GM23338 (cell line): ENCODE data around the gene MIX23. TPM values are rescaled to one million over a fixed set of nuclear protein-coding genes. Genes with fewer than 3 reads are reported as not detected.

Source experiments
- ATAC-seq: fragments of 200-7000 bp; cut with Tn5 transposase; 3 replicates; pipeline ENCODE4 v1.9.1; 2020
- DNase-seq: peaks from one replicate; pipeline ENCODE4 v3.0.0-alpha.2; 2015; ENCODE audit warnings: low spot score
- H2AFZ ChIP-seq: fragments of 200-600 bp; sonication (generic); 2 replicates; pipeline ENCODE4 v1.8.0; 2016; ENCODE audit warnings: antibody characterized with exemption, mild to moderate bottlenecking, moderate library complexity
- H3F3A ChIP-seq: fragments of 200-600 bp; sonication (generic); replicated peaks from 2 replicates; pipeline ENCODE4 v1.8.0; 2017; ENCODE audit warnings: antibody characterized with exemption, mixed run types, low read depth
- H3K27ac ChIP-seq: fragments of 200-600 bp; sonication (generic); 2 replicates; pipeline ENCODE4 v1.6.1; 2016; ENCODE audit warnings: low read depth
- H3K27me3 ChIP-seq: fragments of 200-600 bp; sonication (generic); 2 replicates; pipeline ENCODE4 v1.8.0; 2016; ENCODE audit warnings: mild to moderate bottlenecking, mixed run types, moderate library complexity; ENCODE audit not compliant: insufficient read depth
- H3K36me3 ChIP-seq: fragments of 200-600 bp; sonication (generic); 2 replicates; pipeline ENCODE4 v1.8.0; 2016; ENCODE audit warnings: mild to moderate bottlenecking; ENCODE audit not compliant: insufficient read depth
- H3K4me1 ChIP-seq: fragments of 200-600 bp; sonication (generic); 2 replicates; pipeline ENCODE4 v1.8.0; 2016; ENCODE audit warnings: mild to moderate bottlenecking, moderate library complexity; ENCODE audit not compliant: insufficient read depth
- H3K4me2 ChIP-seq: fragments of 200-600 bp; sonication (generic); 2 replicates; pipeline ENCODE4 v1.7.1; 2017; ENCODE audit warnings: mixed run types
- H3K4me3 ChIP-seq: fragments of 200-600 bp; sonication (generic); 2 replicates; pipeline ENCODE4 v1.6.1; 2016; ENCODE audit warnings: mixed run types
- H3K79me2 ChIP-seq: fragments of 200-600 bp; sonication (generic); replicated peaks from 2 replicates; pipeline ENCODE4 v1.8.0; 2017; ENCODE audit warnings: mild to moderate bottlenecking; ENCODE audit not compliant: insufficient read depth
- H3K9me2 ChIP-seq: fragments of 200-600 bp; sonication (generic); 2 replicates; pipeline ENCODE4 v1.8.0; 2017; ENCODE audit not compliant: insufficient read depth
- H4K20me1 ChIP-seq: fragments of 200-600 bp; sonication (generic); replicated peaks from 2 replicates; pipeline ENCODE4 v1.8.0; 2017; ENCODE audit warnings: mild to moderate bottlenecking; ENCODE audit not compliant: insufficient read depth
- H3K27ac Mint-ChIP-seq: 2 replicates; pipeline ENCODE4 v1.8.0; 2020; ENCODE audit warnings: inconsistent platforms, mild to moderate bottlenecking, moderate library complexity, mixed read lengths
- H3K27me3 Mint-ChIP-seq: 3 replicates; pipeline ENCODE4 v1.8.0; 2022; ENCODE audit warnings: low read depth, mild to moderate bottlenecking, moderate library complexity, mixed read lengths, inconsistent platforms; ENCODE audit not compliant: insufficient read depth, poor library complexity
- H3K36me3 Mint-ChIP-seq: 3 replicates; pipeline ENCODE4 v1.8.0; 2021; ENCODE audit warnings: low read depth, mild to moderate bottlenecking, inconsistent platforms, moderate library complexity, mixed read lengths
- H3K4me1 Mint-ChIP-seq: 3 replicates; pipeline ENCODE4 v1.8.0; 2020; ENCODE audit warnings: mild to moderate bottlenecking, inconsistent platforms, mixed read lengths
- H3K4me3 Mint-ChIP-seq: 3 replicates; pipeline ENCODE4 v1.8.0; 2021; ENCODE audit warnings: moderate library complexity, mild to moderate bottlenecking, inconsistent platforms, mixed read lengths
- H3K9me3 Mint-ChIP-seq: 3 replicates; pipeline ENCODE4 v1.8.0; 2020; ENCODE audit warnings: moderate library complexity, mild to moderate bottlenecking, inconsistent platforms, mixed read lengths
- CREB1 ChIP-seq: fragments of 250-450 bp; sonication (Bioruptor Pico); IDR thresholded peaks from 2 replicates; pipeline ENCODE4 v1.5.0; 2020; ENCODE audit warnings: low read depth, mild to moderate bottlenecking, moderate library complexity
- CTCF ChIP-seq, 2 experiments: fragments of 200-600 bp in 1 of 2; sonication (generic) in 1 of 2; conservative IDR thresholded peaks; 2 replicates each; pipeline versions ENCODE4 v1.5.1 to v1.6.1; 2016 to 2017; ENCODE audit warnings: antibody characterized with exemption in 2 of 2, low read depth in 2 of 2, mild to moderate bottlenecking in 2 of 2, moderate library complexity in 1 of 2
- ETS1 ChIP-seq: IDR thresholded peaks from 2 replicates; pipeline ENCODE4 v1.6.1; 2016; ENCODE audit warnings: antibody characterized with exemption
- EZH2 ChIP-seq: fragments of 200-600 bp; sonication (generic); IDR thresholded peaks from one replicate; pipeline ENCODE4 v1.8.0; 2017; ENCODE audit warnings: antibody characterized with exemption, mild to moderate bottlenecking, low read depth; ENCODE audit not compliant: unreplicated experiment
- EZH2phosphoT487 ChIP-seq: fragments of 200-600 bp; sonication (generic); IDR thresholded peaks from one replicate; pipeline ENCODE4 v1.8.1; 2018; ENCODE audit warnings: antibody characterized with exemption; ENCODE audit not compliant: unreplicated experiment
- JUNB ChIP-seq: IDR thresholded peaks from one replicate; pipeline ENCODE4 v1.6.1; 2016; ENCODE audit warnings: antibody characterized with exemption; ENCODE audit not compliant: unreplicated experiment
- NANOG ChIP-seq: IDR thresholded peaks from 2 replicates; pipeline ENCODE4 v1.6.1; 2016; ENCODE audit warnings: antibody characterized with exemption, borderline replicate concordance
- POLR2AphosphoS5 ChIP-seq: IDR thresholded peaks from 2 replicates; pipeline ENCODE4 v1.6.1; 2016; ENCODE audit warnings: antibody characterized with exemption, low read depth
- STAT1 ChIP-seq: IDR thresholded peaks from one replicate; pipeline ENCODE4 v1.6.1; 2016; ENCODE audit warnings: antibody characterized with exemption; ENCODE audit not compliant: unreplicated experiment
- ZNF114 ChIP-seq: fragments of 250-450 bp; sonication (Bioruptor Pico); IDR thresholded peaks from 2 replicates; pipeline ENCODE4 v1.5.0; 2020; ENCODE audit warnings: mild to moderate bottlenecking, moderate library complexity
- ZNF331 ChIP-seq: fragments of 250-450 bp; sonication (Bioruptor Pico); IDR thresholded peaks from 2 replicates; pipeline ENCODE4 v1.5.0; 2020; ENCODE audit warnings: low read depth, mild to moderate bottlenecking, moderate library complexity
- polyA plus RNA-seq: library from polyadenylated mRNA; unstranded; fragments of >200 nt; fragmentation: Nextera tagmentation; extraction: Ambion mirVana; gene quantifications from 2 replicates; pipeline ENCODE4 v1.2.1, GENCODE V29; 2016
- total RNA-seq: library from RNA; depleted of rRNA; stranded (reverse); fragments of >200 nt; shearing (Covaris generic); gene quantifications from 2 replicates; pipeline ENCODE4 v1.2.3, GENCODE V29; 2014
- TF ChIP-seq, protein P1 (sequence below): IDR thresholded peaks from one replicate; pipeline ENCODE4 v1.6.1; 2018; ENCODE audit warnings: antibody characterized with exemption; ENCODE audit not compliant: unreplicated experiment
- TF ChIP-seq, protein P2 (sequence below): fragments of 250-450 bp; sonication (Bioruptor Pico); IDR thresholded peaks from 2 replicates; pipeline ENCODE4 v1.5.0; 2020; ENCODE audit warnings: mild to moderate bottlenecking, moderate library complexity

MIX23 gene
- total and polyA plus RNA-seq, 2 experiments from 2014 or later = 57.7 to 146 TPM

GRCh38 chr3:122398920-122399319, 15.9 kb upstream of the MIX23 start:
- H3K4me1 Mint-ChIP-seq = peaks cover 4% of the 10 kb centered on the region
- no peaks in the 10 kb centered on the region for H3K36me3 Mint-ChIP-seq
- Histone ChIP-seq H3K4me2 (no peak overlapping the region), H2AFZ (no peak overlapping the region), H3K4me1 (peaks cover 5% of the 10 kb centered on the region; the same call in 1 of the 2 replicates), H3K9me2 (no peaks in the 10 kb centered on the region), H4K20me1 (no peaks in the 10 kb centered on the region), H3K36me3 (no peaks in the 10 kb centered on the region), H3K27me3 (no peaks in the 10 kb centered on the region), H3K4me3 (no peak overlapping the region), H3F3A (no peaks in the 10 kb centered on the region), H3K27ac (no peak overlapping the region), H3K79me2 (no peaks in the 10 kb centered on the region)
- no peaks in the 10 kb centered on the region for H3K27me3 Mint-ChIP-seq
- DNase-seq = no peak
- no peaks in the 10 kb centered on the region; the same call in 1 of the 3 replicates for H3K9me3 Mint-ChIP-seq
- H3K27ac Mint-ChIP-seq = no peak overlapping the region
- no peak overlapping the region for H3K4me3 Mint-ChIP-seq
- ATAC-seq = no peak
- TF ChIP-seq ETS1 (no peak), EZH2phosphoT487 (no peak), CREB1 (CRISPR knock-in tag) (no peak), POLR2AphosphoS5 (no peak), ZNF331 (CRISPR knock-in tag) (no peak), NANOG (no peak), EZH2 (no peak), CTCF (conservative IDR thresholded peaks at IDR 0.05; ENCODE audit: low read depth in 2 of 2) (no peak), STAT1 (no peak), ZNF114 (no peak), JUNB (no peak)
- TF ChIP-seq, protein P1, sequence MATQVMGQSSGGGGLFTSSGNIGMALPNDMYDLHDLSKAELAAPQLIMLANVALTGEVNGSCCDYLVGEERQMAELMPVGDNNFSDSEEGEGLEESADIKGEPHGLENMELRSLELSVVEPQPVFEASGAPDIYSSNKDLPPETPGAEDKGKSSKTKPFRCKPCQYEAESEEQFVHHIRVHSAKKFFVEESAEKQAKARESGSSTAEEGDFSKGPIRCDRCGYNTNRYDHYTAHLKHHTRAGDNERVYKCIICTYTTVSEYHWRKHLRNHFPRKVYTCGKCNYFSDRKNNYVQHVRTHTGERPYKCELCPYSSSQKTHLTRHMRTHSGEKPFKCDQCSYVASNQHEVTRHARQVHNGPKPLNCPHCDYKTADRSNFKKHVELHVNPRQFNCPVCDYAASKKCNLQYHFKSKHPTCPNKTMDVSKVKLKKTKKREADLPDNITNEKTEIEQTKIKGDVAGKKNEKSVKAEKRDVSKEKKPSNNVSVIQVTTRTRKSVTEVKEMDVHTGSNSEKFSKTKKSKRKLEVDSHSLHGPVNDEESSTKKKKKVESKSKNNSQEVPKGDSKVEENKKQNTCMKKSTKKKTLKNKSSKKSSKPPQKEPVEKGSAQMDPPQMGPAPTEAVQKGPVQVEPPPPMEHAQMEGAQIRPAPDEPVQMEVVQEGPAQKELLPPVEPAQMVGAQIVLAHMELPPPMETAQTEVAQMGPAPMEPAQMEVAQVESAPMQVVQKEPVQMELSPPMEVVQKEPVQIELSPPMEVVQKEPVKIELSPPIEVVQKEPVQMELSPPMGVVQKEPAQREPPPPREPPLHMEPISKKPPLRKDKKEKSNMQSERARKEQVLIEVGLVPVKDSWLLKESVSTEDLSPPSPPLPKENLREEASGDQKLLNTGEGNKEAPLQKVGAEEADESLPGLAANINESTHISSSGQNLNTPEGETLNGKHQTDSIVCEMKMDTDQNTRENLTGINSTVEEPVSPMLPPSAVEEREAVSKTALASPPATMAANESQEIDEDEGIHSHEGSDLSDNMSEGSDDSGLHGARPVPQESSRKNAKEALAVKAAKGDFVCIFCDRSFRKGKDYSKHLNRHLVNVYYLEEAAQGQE = no peak
- TF ChIP-seq, protein P2, sequence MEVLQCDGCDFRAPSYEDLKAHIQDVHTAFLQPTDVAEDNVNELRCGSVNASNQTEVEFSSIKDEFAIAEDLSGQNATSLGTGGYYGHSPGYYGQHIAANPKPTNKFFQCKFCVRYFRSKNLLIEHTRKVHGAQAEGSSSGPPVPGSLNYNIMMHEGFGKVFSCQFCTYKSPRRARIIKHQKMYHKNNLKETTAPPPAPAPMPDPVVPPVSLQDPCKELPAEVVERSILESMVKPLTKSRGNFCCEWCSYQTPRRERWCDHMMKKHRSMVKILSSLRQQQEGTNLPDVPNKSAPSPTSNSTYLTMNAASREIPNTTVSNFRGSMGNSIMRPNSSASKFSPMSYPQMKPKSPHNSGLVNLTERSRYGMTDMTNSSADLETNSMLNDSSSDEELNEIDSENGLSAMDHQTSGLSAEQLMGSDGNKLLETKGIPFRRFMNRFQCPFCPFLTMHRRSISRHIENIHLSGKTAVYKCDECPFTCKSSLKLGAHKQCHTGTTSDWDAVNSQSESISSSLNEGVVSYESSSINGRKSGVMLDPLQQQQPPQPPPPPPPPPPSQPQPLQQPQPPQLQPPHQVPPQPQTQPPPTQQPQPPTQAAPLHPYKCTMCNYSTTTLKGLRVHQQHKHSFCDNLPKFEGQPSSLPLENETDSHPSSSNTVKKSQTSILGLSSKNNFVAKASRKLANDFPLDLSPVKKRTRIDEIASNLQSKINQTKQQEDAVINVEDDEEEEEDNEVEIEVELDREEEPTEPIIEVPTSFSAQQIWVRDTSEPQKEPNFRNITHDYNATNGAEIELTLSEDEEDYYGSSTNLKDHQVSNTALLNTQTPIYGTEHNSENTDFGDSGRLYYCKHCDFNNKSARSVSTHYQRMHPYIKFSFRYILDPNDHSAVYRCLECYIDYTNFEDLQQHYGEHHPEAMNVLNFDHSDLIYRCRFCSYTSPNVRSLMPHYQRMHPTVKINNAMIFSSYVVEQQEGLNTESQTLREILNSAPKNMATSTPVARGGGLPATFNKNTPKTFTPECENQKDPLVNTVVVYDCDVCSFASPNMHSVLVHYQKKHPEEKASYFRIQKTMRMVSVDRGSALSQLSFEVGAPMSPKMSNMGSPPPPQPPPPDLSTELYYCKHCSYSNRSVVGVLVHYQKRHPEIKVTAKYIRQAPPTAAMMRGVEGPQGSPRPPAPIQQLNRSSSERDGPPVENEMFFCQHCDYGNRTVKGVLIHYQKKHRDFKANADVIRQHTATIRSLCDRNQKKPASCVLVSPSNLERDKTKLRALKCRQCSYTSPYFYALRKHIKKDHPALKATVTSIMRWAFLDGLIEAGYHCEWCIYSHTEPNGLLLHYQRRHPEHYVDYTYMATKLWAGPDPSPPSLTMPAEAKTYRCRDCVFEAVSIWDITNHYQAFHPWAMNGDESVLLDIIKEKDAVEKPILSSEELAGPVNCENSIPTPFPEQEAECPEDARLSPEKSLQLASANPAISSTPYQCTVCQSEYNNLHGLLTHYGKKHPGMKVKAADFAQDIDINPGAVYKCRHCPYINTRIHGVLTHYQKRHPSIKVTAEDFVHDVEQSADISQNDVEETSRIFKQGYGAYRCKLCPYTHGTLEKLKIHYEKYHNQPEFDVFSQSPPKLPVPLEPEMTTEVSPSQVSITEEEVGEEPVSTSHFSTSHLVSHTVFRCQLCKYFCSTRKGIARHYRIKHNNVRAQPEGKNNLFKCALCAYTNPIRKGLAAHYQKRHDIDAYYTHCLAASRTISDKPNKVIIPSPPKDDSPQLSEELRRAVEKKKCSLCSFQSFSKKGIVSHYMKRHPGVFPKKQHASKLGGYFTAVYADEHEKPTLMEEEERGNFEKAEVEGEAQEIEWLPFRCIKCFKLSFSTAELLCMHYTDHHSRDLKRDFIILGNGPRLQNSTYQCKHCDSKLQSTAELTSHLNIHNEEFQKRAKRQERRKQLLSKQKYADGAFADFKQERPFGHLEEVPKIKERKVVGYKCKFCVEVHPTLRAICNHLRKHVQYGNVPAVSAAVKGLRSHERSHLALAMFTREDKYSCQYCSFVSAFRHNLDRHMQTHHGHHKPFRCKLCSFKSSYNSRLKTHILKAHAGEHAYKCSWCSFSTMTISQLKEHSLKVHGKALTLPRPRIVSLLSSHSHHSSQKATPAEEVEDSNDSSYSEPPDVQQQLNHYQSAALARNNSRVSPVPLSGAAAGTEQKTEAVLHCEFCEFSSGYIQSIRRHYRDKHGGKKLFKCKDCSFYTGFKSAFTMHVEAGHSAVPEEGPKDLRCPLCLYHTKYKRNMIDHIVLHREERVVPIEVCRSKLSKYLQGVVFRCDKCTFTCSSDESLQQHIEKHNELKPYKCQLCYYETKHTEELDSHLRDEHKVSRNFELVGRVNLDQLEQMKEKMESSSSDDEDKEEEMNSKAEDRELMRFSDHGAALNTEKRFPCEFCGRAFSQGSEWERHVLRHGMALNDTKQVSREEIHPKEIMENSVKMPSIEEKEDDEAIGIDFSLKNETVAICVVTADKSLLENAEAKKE (CRISPR knock-in tag) = no peak
